IMR-90 (cell line): ENCODE results near the gene OSBPL2. TPM values are rescaled to one million over a fixed set of nuclear protein-coding genes. Genes with fewer than 3 reads are reported as not detected.

Source experiments
- ATAC-seq: fragments of 200-7000 bp; cut with Tn5 transposase; 2 replicates; pipeline ENCODE4 v1.9.1; 2020; ENCODE audit warnings: low read depth, mild to moderate bottlenecking, moderate library complexity
- BruUV-seq: library from RNA; stranded (reverse); fragments of 400-500 nt; replicated peaks from 2 replicates; lab custom pipeline; 2021; lab: Mats Ljungman, UMichigan
- CTCF ChIA-PET: fragments of 300-600 bp; formaldehyde crosslinking; extraction: SDS; loops from one replicate; lab custom pipeline; 2021; ENCODE audit warnings: antibody characterized with exemption; lab: Yijun Ruan, JAX
- POLR2A ChIA-PET: fragments of 300-600 bp; sonication (Branson Sonifier 250); formaldehyde crosslinking; loops from one replicate; lab custom pipeline; 2022; ENCODE audit warnings: antibody characterized with exemption; ENCODE audit not compliant: unreplicated experiment; lab: Charles Lee
- DNase-seq: peaks from one replicate; pipeline ENCODE4 v3.0.0; 2013
- H2AFZ ChIP-seq: replicated peaks from 2 replicates; pipeline ENCODE3; 2013; ENCODE audit warnings: low read length, mild to moderate bottlenecking; ENCODE audit not compliant: poor library complexity
- H2AK5ac ChIP-seq: 2 replicates; pipeline ENCODE4 v1.6.1; 2013; ENCODE audit warnings: low read depth, low read length, inconsistent platforms
- H2AK9ac ChIP-seq: replicated peaks from 2 replicates; pipeline ENCODE3; 2013; ENCODE audit warnings: mild to moderate bottlenecking, low read depth, low read length, moderate library complexity; ENCODE audit not compliant: poor library complexity
- H2BK120ac ChIP-seq: 2 replicates; pipeline ENCODE4 v1.6.1; 2013; ENCODE audit warnings: low read depth, low read length, inconsistent platforms
- H2BK15ac ChIP-seq: 3 replicates; pipeline ENCODE4 v1.6.1; 2013; ENCODE audit warnings: low read depth, low read length, inconsistent platforms
- H2BK20ac ChIP-seq: 2 replicates; pipeline ENCODE4 v1.6.1; 2013; ENCODE audit warnings: low read depth, mild to moderate bottlenecking, inconsistent platforms, low read length, moderate library complexity
- H2BK5ac ChIP-seq: 2 replicates; pipeline ENCODE4 v1.6.1; 2013; ENCODE audit warnings: mild to moderate bottlenecking, low read depth, low read length, inconsistent platforms; ENCODE audit not compliant: poor library complexity, severe bottlenecking
- H3K14ac ChIP-seq: replicated peaks from 2 replicates; pipeline ENCODE4 v1.6.1; 2013; ENCODE audit warnings: low read depth, low read length, inconsistent platforms
- H3K18ac ChIP-seq: 2 replicates; pipeline ENCODE4 v1.6.1; 2013; ENCODE audit warnings: low read depth, low read length, control low read depth
- H3K23ac ChIP-seq: 2 replicates; pipeline ENCODE4 v1.6.1; 2013; ENCODE audit warnings: low read depth, low read length, inconsistent platforms
- H3K27ac ChIP-seq: 2 replicates; pipeline ENCODE4 v1.5.1; 2013; ENCODE audit warnings: mild to moderate bottlenecking, control low read depth, low read length; ENCODE audit not compliant: insufficient read depth
- H3K27me3 ChIP-seq: 2 replicates; pipeline ENCODE4 v1.6.1; 2013; ENCODE audit warnings: low read length; ENCODE audit not compliant: control insufficient read depth, insufficient read depth
- H3K36me3 ChIP-seq: 2 replicates; pipeline ENCODE4 v1.6.1; 2013; ENCODE audit warnings: low read length, mixed read lengths; ENCODE audit not compliant: control insufficient read depth, insufficient read depth
- H3K4ac ChIP-seq: 2 replicates; pipeline ENCODE4 v1.6.1; 2013; ENCODE audit warnings: low read depth, low read length, inconsistent platforms
- H3K4me1 ChIP-seq: 2 replicates; pipeline ENCODE4 v1.6.1; 2013; ENCODE audit warnings: low read length, mixed read lengths; ENCODE audit not compliant: control insufficient read depth, insufficient read depth
- H3K4me2 ChIP-seq: 2 replicates; pipeline ENCODE4 v1.6.1; 2013; ENCODE audit warnings: low read depth, mild to moderate bottlenecking, control low read depth, low read length, moderate library complexity
- H3K4me3 ChIP-seq: 2 replicates; pipeline ENCODE4 v1.5.1; 2013; ENCODE audit warnings: low read depth, mild to moderate bottlenecking, control low read depth, low read length, moderate library complexity; ENCODE audit not compliant: insufficient read depth
- H3K56ac ChIP-seq: 2 replicates; pipeline ENCODE4 v1.6.1; 2013; ENCODE audit warnings: low read length, inconsistent platforms; ENCODE audit not compliant: insufficient read depth; ENCODE audit errors: extremely low read depth
- H3K79me1 ChIP-seq, 2 experiments: 2 replicates each; pipeline ENCODE4 v1.6.1; 2013; ENCODE audit warnings: low read length in 2 of 2, inconsistent platforms in 1 of 2, low read depth in 1 of 2
- H3K9ac ChIP-seq: 2 replicates; pipeline ENCODE4 v1.6.1; 2013; ENCODE audit warnings: low read depth, low read length, control low read depth
- H3K9me1 ChIP-seq: 2 replicates; pipeline ENCODE4 v1.6.1; 2013; ENCODE audit warnings: low read length, inconsistent platforms; ENCODE audit not compliant: insufficient read depth
- H3K9me3 ChIP-seq: 2 replicates; pipeline ENCODE4 v1.6.1; 2013; ENCODE audit warnings: low read length; ENCODE audit not compliant: control insufficient read depth, insufficient read depth
- H4K20me1 ChIP-seq: 2 replicates; pipeline ENCODE4 v1.6.1; 2013; ENCODE audit warnings: low read length, inconsistent platforms; ENCODE audit not compliant: insufficient read depth
- H4K5ac ChIP-seq: 2 replicates; pipeline ENCODE4 v1.6.1; 2013; ENCODE audit warnings: mild to moderate bottlenecking, low read depth, low read length, control low read depth
- H4K8ac ChIP-seq, 2 experiments: 2 replicates each; pipeline ENCODE4 v1.6.1; 2013; ENCODE audit warnings: low read depth in 2 of 2, low read length in 2 of 2, control low read depth in 1 of 2, inconsistent platforms in 1 of 2
- H4K91ac ChIP-seq: 2 replicates; pipeline ENCODE4 v1.6.1; 2013; ENCODE audit warnings: low read depth, low read length, inconsistent platforms; ENCODE audit not compliant: insufficient read depth
- BHLHE40 ChIP-seq: fragments of 150-350 bp; IDR thresholded peaks from 2 replicates; pipeline ENCODE4 v1.6.1; 2016; ENCODE audit warnings: mild to moderate bottlenecking, low read depth, low read length
- CEBPB ChIP-seq: IDR thresholded peaks from 2 replicates; pipeline ENCODE4 v1.6.1; 2012; ENCODE audit warnings: low read depth, low read length, improper control_type of control experiment
- CHD1 ChIP-seq: IDR thresholded peaks from 2 replicates; pipeline ENCODE4 v1.6.1; 2012; ENCODE audit warnings: low read depth, low read length, improper control_type of control experiment
- ELK1 ChIP-seq: fragments of 150-350 bp; IDR thresholded peaks from 2 replicates; pipeline ENCODE4 v1.6.1; 2016; ENCODE audit warnings: low read depth, mild to moderate bottlenecking, low read length, moderate library complexity, borderline replicate concordance
- FOS ChIP-seq: fragments of 150-350 bp; IDR thresholded peaks from 2 replicates; pipeline ENCODE4 v1.6.1; 2016; ENCODE audit warnings: low read depth, low read length
- MAFK ChIP-seq: IDR thresholded peaks from 2 replicates; pipeline ENCODE4 v1.6.1; 2012; ENCODE audit warnings: low read depth, low read length, improper control_type of control experiment
- MAZ ChIP-seq: IDR thresholded peaks from 2 replicates; pipeline ENCODE4 v1.6.1; 2012; ENCODE audit warnings: low read depth, mild to moderate bottlenecking, low read length, improper control_type of control experiment, moderate library complexity, borderline replicate concordance
- MXI1 ChIP-seq: IDR thresholded peaks from 2 replicates; pipeline ENCODE4 v1.6.1; 2012; ENCODE audit warnings: low read depth, mild to moderate bottlenecking, low read length, moderate library complexity, borderline replicate concordance
- NFE2L2 ChIP-seq: fragments of 150-350 bp; IDR thresholded peaks from 2 replicates; pipeline ENCODE4 v1.6.1; 2016; ENCODE audit warnings: low read depth, mild to moderate bottlenecking, low read length
- POLR2A ChIP-seq: IDR thresholded peaks from 2 replicates; pipeline ENCODE4 v1.6.1; 2012; ENCODE audit warnings: mild to moderate bottlenecking, low read depth, low read length
- RAD21 ChIP-seq: IDR thresholded peaks from 2 replicates; pipeline ENCODE4 v1.6.1; 2012; ENCODE audit warnings: low read length, improper control_type of control experiment
- RCOR1 ChIP-seq: IDR thresholded peaks from 2 replicates; pipeline ENCODE4 v1.6.1; 2012; ENCODE audit warnings: mild to moderate bottlenecking, low read length, improper control_type of control experiment; ENCODE audit not compliant: insufficient replicate concordance
- RFX5 ChIP-seq: IDR thresholded peaks from 2 replicates; pipeline ENCODE4 v1.8.0; 2012; ENCODE audit warnings: low read depth, mild to moderate bottlenecking, low read length, moderate library complexity
- SMC3 ChIP-seq: fragments of 150-350 bp; IDR thresholded peaks from 2 replicates; pipeline ENCODE4 v1.6.1; 2016; ENCODE audit warnings: low read depth, mild to moderate bottlenecking, antibody characterized with exemption, low read length, moderate library complexity
- USF2 ChIP-seq: fragments of 150-350 bp; IDR thresholded peaks from 2 replicates; pipeline ENCODE4 v1.6.1; 2017; ENCODE audit warnings: mild to moderate bottlenecking, antibody characterized with exemption, low read length, low read depth
- WGBS, 2 experiments: methylation state at CpG; one replicate each; pipeline versions ENCODE4 v1.1.5 to v1.1.7; 2013; ENCODE audit warnings: missing lambda C conversion rate in 2 of 2; ENCODE audit not compliant: insufficient read length in 1 of 2; ENCODE audit errors: extremely low coverage in 2 of 2; 5-methylcytosine and 5-hydroxymethylcytosine counted together
- dilution Hi-C: fragments of 300-500 bp; cut with HindIII; formaldehyde crosslinking; loops from one replicate; pipeline ENCODE4 v1.14.3; 2018; ENCODE audit warnings: low sequenced_read_pairs; ENCODE audit not compliant: unreplicated experiment
- in situ Hi-C: fragments of 300-500 bp; cut with MboI; formaldehyde crosslinking; loops from 3 replicates; pipeline ENCODE4 v1.14.3; 2019; ENCODE audit warnings: low sequenced_read_pairs, inconsistent platforms, mixed read lengths
- intact Hi-C: fragments of 100-400 bp; cut with micrococcal nuclease; formaldehyde crosslinking; loops from 2 replicates; pipeline ENCODE4 v1.10.0; 2022
- polyA plus RNA-seq, 3 experiments: library from polyadenylated mRNA; depleted of rRNA; stranded (reverse); fragments of >200 nt; gene quantifications; 2 replicates each; pipeline ENCODE4 v1.2.3, GENCODE V29; 2012; ENCODE audit warnings: low replicate concordance in 1 of 3
- total RNA-seq: library from RNA; depleted of rRNA; stranded (reverse); fragments of >200 nt; gene quantifications from 2 replicates; pipeline ENCODE4 v1.2.3, GENCODE V29; 2012
- TF ChIP-seq, protein P1 (sequence below): conservative IDR thresholded peaks from 2 replicates; pipeline ENCODE4 v1.5.1; 2012; ENCODE audit warnings: mild to moderate bottlenecking, low read depth, low read length, improper control_type of control experiment

Gene OSBPL2
- total and polyA plus RNA-seq, 2 of the 4 experiments (the other 2 are of a cell fraction) = 19.3 to 27.6 TPM

GRCh38 chr20:62326559-62326958, 88.2 kb downstream of the OSBPL2 start:
- Histone ChIP-seq H2BK20ac (no peak overlapping the region), H3K4ac (no peak overlapping the region), H4K20me1 (no peaks in the 10 kb centered on the region), H3K56ac (no peak overlapping the region), H2BK15ac (no peak overlapping the region), H3K79me1 (no peaks in the 10 kb centered on the region), H3K14ac (no peak overlapping the region), H2BK120ac (no peak overlapping the region), H3K9me3 (no peaks in the 10 kb centered on the region), H4K91ac (no peak overlapping the region), H3K9me1 (no peaks in the 10 kb centered on the region), H2AFZ (no peak overlapping the region), H3K18ac (no peak overlapping the region), H3K36me3 (peaks cover 61% of the 10 kb centered on the region), H3K4me1 (no peaks in the 10 kb centered on the region), H3K4me3 (no peak overlapping the region), H3K9ac (no peak overlapping the region), H3K23ac (no peak overlapping the region), H3K4me2 (no peak overlapping the region), H2BK5ac (no peak overlapping the region), H3K27me3 (no peaks in the 10 kb centered on the region), H3K27ac (no peak overlapping the region), H2AK5ac (no peak overlapping the region), H2AK9ac (no peak overlapping the region), H4K8ac (no peak overlapping the region), H4K5ac (no peak overlapping the region)
- DNase-seq (no peak), ATAC-seq (no peak)
- CTCF ChIA-PET = no interaction called here
- WGBS, 2 experiments = 73% methylated on average over 4 of the region's 14 CpGs; no CpG with 5 or more reads in 1 of the 2 experiments
- BruUV-seq = no TSS peak
- intact Hi-C loops (no loop called here), dilution Hi-C loops (no loop called here), in situ Hi-C loops (no loop called here)
- POLR2A ChIA-PET = no interaction called here
- TF ChIP-seq RCOR1 = no peak
- no peak for TF ChIP-seq NFE2L2
- no peak for TF ChIP-seq MAZ
- TF ChIP-seq RAD21 = no peak
- TF ChIP-seq BHLHE40 = no peak
- no peak for TF ChIP-seq USF2
- no peak for TF ChIP-seq CEBPB
- TF ChIP-seq CHD1 = no peak
- TF ChIP-seq RFX5 = no peak
- no peak for TF ChIP-seq MAFK
- no peak for TF ChIP-seq FOS
- no peak for TF ChIP-seq ELK1
- TF ChIP-seq SMC3 = no peak
- TF ChIP-seq POLR2A = no peak
- TF ChIP-seq, protein P1, sequence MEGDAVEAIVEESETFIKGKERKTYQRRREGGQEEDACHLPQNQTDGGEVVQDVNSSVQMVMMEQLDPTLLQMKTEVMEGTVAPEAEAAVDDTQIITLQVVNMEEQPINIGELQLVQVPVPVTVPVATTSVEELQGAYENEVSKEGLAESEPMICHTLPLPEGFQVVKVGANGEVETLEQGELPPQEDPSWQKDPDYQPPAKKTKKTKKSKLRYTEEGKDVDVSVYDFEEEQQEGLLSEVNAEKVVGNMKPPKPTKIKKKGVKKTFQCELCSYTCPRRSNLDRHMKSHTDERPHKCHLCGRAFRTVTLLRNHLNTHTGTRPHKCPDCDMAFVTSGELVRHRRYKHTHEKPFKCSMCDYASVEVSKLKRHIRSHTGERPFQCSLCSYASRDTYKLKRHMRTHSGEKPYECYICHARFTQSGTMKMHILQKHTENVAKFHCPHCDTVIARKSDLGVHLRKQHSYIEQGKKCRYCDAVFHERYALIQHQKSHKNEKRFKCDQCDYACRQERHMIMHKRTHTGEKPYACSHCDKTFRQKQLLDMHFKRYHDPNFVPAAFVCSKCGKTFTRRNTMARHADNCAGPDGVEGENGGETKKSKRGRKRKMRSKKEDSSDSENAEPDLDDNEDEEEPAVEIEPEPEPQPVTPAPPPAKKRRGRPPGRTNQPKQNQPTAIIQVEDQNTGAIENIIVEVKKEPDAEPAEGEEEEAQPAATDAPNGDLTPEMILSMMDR = no peak
- TF ChIP-seq MXI1 = no peak
